Activated CD8-positive, alpha-beta memory T cell treated with anti-CD3 and anti-CD28 coated beads, Interleukin-2, amount 50 U/mL, for 1 hour (primary cell): Measurements from ENCODE around the gene SNRK.

ENCODE experiments used
- DNase-seq: peaks from one replicate; pipeline ENCODE4 v3.0.0-alpha.2; 2020; ENCODE audit errors: extremely low read depth

The SNRK gene

GRCh38 chr3:43309372-43310305 lies 23.3 kb downstream of the SNRK start:
- DNase-seq, result no peak

GRCh38 chr3:43316783-43317460 lies 30.6 kb downstream of the SNRK start:
- no peak for DNase-seq

GRCh38 chr3:43317461-43318316 lies 31.3 kb downstream of the SNRK start:
- DNase-seq, result no peak

- DNase-seq, result no peak
These were observed 33.0 kb downstream of the SNRK start for GRCh38 chr3:43319376-43319775.

- DNase-seq, result no peak
These were observed 33.5 kb downstream of the SNRK start for GRCh38 chr3:43319794-43320193.

GRCh38 chr3:43320288-43320687 lies 33.9 kb downstream of the SNRK start:
- DNase-seq, result no peak

GRCh38 chr3:43323541-43323940 lies 37.2 kb downstream of the SNRK start:
- DNase-seq, result no peak

GRCh38 chr3:43326891-43327581 lies 40.7 kb downstream of the SNRK start:
- DNase-seq, result no peak

- DNase-seq, result no peak
These were observed 41.2 kb downstream of the SNRK start for GRCh38 chr3:43327582-43327979.

GRCh38 chr3:43328653-43329052 lies 42.3 kb downstream of the SNRK start:
- DNase-seq, result no peak

GRCh38 chr3:43330981-43331380 lies 44.6 kb downstream of the SNRK start:
- DNase-seq, result no peak

- DNase-seq, result no peak
These were observed 45.0 kb downstream of the SNRK start for GRCh38 chr3:43331381-43331780.

- no peak for DNase-seq
These were observed 48.6 kb downstream of the SNRK start for GRCh38 chr3:43334976-43335375.

- no peak for DNase-seq
These were observed 49.5 kb downstream of the SNRK start for GRCh38 chr3:43335799-43336198.

- DNase-seq, result no peak
These were observed 52.0 kb downstream of the SNRK start for GRCh38 chr3:43338295-43338694.

- DNase-seq, result no peak
These were observed 54.1 kb downstream of the SNRK start for GRCh38 chr3:43340403-43340802.

GRCh38 chr3:43341788-43342187 lies 55.4 kb downstream of the SNRK start:
- DNase-seq, result no peak

GRCh38 chr3:43343185-43343584 lies 56.8 kb downstream of the SNRK start:
- no peak for DNase-seq

GRCh38 chr3:43343815-43344214 lies 57.5 kb downstream of the SNRK start:
- DNase-seq, result no peak

- no peak for DNase-seq
These were observed 58.2 kb downstream of the SNRK start for GRCh38 chr3:43344520-43344919.

- no peak for DNase-seq
These were observed 58.9 kb downstream of the SNRK start for GRCh38 chr3:43345246-43345645.

- DNase-seq, result no peak
These were observed 59.5 kb downstream of the SNRK start for GRCh38 chr3:43345877-43346276.
